Breast epithelium (tissue), 3 donors: Measurements from ENCODE around the gene MYH9.
A peak's percentile ranks its signal among the peaks of the same experiment; 100 is the strongest.

Experiments
- POLR2A ChIP-seq: fragments of 450-650 bp; IDR thresholded peaks from one replicate; pipeline ENCODE4 v1.6.1; 2016; ENCODE audit warnings: antibody characterized with exemption, mild to moderate bottlenecking, moderate library complexity
- POLR2AphosphoS5 ChIP-seq, 3 donors: sonication (generic); formaldehyde crosslinking; IDR thresholded peaks; one replicate each; pipeline ENCODE4 v1.6.1; 2017; ENCODE audit warnings: antibody characterized with exemption in 3 of 3
- TF ChIP-seq, protein P1 (sequence below), 3 donors: fragments of 450-650 bp; IDR thresholded peaks; one replicate each; pipeline ENCODE4 v1.5.1; 2016 to 2017; ENCODE audit warnings: antibody characterized with exemption in 3 of 3, mild to moderate bottlenecking in 3 of 3, moderate library complexity in 3 of 3

DNA sequence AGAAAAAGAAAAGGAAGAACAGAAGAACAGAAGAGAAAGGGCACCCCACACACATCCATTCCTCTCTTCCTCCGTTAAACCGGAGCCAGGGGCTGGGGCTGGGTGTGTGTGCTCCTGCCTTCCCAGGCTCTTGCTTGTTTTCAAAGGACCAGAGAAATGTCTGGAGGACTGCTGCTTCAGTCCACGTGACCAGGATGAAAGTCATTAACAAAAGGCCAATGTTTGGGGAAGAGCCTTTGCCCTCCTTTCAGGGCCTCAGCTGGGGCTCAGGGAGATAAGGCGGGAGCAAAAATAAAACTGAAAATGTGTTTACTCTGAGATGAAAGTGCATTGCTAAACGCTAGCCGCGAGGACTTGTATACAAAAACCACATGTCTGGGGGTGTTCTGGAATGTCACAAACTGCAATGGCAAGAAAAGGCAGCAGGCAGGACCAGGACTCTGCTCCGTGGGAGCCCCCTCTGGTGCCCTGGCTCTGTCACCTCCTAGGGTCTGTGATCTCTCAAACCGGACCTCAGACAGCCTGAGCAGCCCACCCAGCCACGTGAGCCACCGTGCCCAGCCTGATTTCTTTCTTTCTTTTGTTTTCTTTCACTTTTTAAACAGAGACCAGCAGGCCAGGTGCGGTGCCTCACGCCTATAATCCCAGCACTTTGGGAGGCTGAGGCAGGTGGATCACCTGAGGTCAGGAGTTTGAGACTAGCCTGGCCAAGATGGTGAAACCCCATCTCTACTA lies 31.6 kb upstream of the MYH9 start:
- TF ChIP-seq POLR2A: no peak
- TF ChIP-seq, protein P1, sequence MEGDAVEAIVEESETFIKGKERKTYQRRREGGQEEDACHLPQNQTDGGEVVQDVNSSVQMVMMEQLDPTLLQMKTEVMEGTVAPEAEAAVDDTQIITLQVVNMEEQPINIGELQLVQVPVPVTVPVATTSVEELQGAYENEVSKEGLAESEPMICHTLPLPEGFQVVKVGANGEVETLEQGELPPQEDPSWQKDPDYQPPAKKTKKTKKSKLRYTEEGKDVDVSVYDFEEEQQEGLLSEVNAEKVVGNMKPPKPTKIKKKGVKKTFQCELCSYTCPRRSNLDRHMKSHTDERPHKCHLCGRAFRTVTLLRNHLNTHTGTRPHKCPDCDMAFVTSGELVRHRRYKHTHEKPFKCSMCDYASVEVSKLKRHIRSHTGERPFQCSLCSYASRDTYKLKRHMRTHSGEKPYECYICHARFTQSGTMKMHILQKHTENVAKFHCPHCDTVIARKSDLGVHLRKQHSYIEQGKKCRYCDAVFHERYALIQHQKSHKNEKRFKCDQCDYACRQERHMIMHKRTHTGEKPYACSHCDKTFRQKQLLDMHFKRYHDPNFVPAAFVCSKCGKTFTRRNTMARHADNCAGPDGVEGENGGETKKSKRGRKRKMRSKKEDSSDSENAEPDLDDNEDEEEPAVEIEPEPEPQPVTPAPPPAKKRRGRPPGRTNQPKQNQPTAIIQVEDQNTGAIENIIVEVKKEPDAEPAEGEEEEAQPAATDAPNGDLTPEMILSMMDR (IDR thresholded peaks at IDR 0.05): no peak
- peak; percentile 12 to 61 (median 48) for TF ChIP-seq POLR2AphosphoS5 (IDR thresholded peaks at IDR 0.05)
